WTC11 (cell line): Measurements from ENCODE around the gene CDCP1.

Experiments used
- CREM ChIP-seq: sonication (generic); formaldehyde crosslinking; IDR thresholded peaks from 2 replicates; pipeline ENCODE4 v1.8.1; 2022; ENCODE audit warnings: mild to moderate bottlenecking, missing genetic modification reagents, moderate library complexity
- ELF4 ChIP-seq: sonication (generic); formaldehyde crosslinking; IDR thresholded peaks from 2 replicates; pipeline ENCODE4 v1.8.1; 2022; ENCODE audit warnings: low read depth, mild to moderate bottlenecking, moderate library complexity, missing genetic modification reagents
- SMAD3 ChIP-seq: sonication (generic); formaldehyde crosslinking; IDR thresholded peaks from 2 replicates; pipeline ENCODE4 v1.8.0; 2022; ENCODE audit warnings: missing genetic modification reagents, mild to moderate bottlenecking, borderline replicate concordance
- TF ChIP-seq, protein P1 (sequence below): fragments of 200-600 bp; IDR thresholded peaks from 2 replicates; pipeline ENCODE4 v1.8.0; 2022; ENCODE audit warnings: antibody characterized with exemption
- TF ChIP-seq, protein P2 (sequence below): sonication (generic); formaldehyde crosslinking; IDR thresholded peaks from 2 replicates; pipeline ENCODE4 v1.8.1; 2022; ENCODE audit warnings: low read depth, mild to moderate bottlenecking, moderate library complexity, missing genetic modification reagents, borderline replicate concordance
- TF ChIP-seq, protein P3 (sequence below): fragments of 250-450 bp; sonication (Bioruptor Pico); IDR thresholded peaks from 2 replicates; pipeline ENCODE4 v2.1.2; 2022; ENCODE audit warnings: mild to moderate bottlenecking, moderate library complexity
- TF ChIP-seq, protein P4 (sequence below): sonication (generic); formaldehyde crosslinking; IDR thresholded peaks from 2 replicates; pipeline ENCODE4 v1.8.0; 2022; ENCODE audit warnings: mild to moderate bottlenecking, missing genetic modification reagents

DNA sequence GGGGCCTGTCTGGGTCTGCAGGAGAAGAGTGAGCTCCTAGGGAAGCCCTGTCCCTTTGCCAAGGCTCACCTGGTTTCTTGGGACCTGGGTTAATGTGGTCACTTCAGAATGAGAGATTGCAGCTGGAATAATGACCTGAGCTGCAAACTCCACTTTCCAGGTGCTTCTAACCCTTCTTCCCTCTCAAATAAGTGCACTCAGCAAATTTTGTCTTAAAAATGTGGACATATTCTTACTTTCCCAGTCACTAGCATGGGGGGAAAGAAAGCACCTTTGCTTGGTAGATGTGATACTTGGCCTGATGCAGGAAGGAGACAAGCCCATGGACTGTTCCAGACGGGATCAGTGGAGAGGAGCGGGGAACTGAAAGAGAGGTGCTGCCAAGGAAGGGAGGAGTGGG lies 38.9 kb upstream of the CDCP1 start:
- TF ChIP-seq, protein P1, sequence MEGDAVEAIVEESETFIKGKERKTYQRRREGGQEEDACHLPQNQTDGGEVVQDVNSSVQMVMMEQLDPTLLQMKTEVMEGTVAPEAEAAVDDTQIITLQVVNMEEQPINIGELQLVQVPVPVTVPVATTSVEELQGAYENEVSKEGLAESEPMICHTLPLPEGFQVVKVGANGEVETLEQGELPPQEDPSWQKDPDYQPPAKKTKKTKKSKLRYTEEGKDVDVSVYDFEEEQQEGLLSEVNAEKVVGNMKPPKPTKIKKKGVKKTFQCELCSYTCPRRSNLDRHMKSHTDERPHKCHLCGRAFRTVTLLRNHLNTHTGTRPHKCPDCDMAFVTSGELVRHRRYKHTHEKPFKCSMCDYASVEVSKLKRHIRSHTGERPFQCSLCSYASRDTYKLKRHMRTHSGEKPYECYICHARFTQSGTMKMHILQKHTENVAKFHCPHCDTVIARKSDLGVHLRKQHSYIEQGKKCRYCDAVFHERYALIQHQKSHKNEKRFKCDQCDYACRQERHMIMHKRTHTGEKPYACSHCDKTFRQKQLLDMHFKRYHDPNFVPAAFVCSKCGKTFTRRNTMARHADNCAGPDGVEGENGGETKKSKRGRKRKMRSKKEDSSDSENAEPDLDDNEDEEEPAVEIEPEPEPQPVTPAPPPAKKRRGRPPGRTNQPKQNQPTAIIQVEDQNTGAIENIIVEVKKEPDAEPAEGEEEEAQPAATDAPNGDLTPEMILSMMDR = no peak
- TF ChIP-seq SMAD3 (CRISPR knock-in tag) (no peak), CREM (CRISPR knock-in tag) (no peak), ELF4 (CRISPR knock-in tag) (no peak)
- TF ChIP-seq, protein P2, sequence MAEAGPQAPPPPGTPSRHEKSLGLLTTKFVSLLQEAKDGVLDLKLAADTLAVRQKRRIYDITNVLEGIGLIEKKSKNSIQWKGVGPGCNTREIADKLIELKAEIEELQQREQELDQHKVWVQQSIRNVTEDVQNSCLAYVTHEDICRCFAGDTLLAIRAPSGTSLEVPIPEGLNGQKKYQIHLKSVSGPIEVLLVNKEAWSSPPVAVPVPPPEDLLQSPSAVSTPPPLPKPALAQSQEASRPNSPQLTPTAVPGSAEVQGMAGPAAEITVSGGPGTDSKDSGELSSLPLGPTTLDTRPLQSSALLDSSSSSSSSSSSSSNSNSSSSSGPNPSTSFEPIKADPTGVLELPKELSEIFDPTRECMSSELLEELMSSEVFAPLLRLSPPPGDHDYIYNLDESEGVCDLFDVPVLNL (CRISPR knock-in tag) = no peak
- TF ChIP-seq, protein P3, sequence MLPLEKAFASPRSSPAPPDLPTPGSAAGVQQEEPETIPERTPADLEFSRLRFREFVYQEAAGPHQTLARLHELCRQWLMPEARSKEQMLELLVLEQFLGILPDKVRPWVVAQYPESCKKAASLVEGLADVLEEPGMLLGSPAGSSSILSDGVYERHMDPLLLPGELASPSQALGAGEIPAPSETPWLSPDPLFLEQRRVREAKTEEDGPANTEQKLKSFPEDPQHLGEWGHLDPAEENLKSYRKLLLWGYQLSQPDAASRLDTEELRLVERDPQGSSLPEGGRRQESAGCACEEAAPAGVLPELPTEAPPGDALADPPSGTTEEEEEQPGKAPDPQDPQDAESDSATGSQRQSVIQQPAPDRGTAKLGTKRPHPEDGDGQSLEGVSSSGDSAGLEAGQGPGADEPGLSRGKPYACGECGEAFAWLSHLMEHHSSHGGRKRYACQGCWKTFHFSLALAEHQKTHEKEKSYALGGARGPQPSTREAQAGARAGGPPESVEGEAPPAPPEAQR (CRISPR knock-in tag) = no peak
- TF ChIP-seq, protein P4, sequence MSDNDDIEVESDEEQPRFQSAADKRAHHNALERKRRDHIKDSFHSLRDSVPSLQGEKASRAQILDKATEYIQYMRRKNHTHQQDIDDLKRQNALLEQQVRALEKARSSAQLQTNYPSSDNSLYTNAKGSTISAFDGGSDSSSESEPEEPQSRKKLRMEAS (CRISPR knock-in tag) = no peak
